GM19023 (cell line): ENCODE data around the gene TTLL7.

ENCODE experiments used
- ATAC-seq: cut with Tn5 transposase; IDR thresholded peaks from one replicate; pipeline ENCODE4 v1.9.1; 2021; ENCODE audit warnings: mild to moderate bottlenecking, moderate library complexity; ENCODE audit not compliant: unreplicated experiment

TTLL7 gene

DNA sequence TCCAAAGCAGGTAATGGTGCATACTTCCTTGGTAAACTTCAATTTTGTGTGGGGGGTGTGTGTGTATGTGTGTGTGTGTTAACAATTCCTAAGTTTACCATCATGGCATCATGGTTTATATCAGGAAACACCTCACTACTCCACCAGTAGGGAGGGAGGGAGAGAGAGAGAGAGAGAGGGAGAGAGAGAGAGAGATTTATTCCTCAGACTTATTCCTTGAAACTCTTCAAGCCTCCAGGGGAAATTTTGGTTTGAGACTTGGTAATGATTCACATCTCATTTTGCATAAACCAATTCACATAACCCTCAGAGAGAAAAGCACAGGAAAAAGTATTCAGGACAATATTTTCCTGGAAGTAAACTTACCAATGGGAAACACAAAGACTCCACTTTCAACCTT lies 115.0 kb downstream of the TTLL7 start:
- no peak for ATAC-seq

DNA sequence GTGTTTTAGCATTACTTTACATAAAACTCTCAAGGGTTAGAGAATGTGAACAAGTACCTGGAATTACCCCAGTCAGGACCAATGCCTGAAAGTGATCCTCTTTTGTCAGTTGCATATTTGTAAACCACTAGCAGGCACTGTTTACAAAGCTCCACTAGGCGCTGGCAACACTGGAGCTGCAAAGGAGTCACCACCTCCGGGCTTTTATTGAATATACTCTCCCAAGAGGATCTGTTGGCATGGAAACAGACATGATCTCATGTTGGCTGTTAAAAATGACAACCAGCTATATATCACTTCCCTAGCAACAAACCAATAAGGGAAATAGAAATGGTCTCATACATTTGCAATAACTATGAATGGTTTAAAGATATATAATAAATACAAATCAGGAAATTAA lies 116.0 kb downstream of the TTLL7 start:
- no peak for ATAC-seq

- no peak for ATAC-seq
Observed at GRCh38 chr1:83872515-83872914, 126.4 kb downstream of the TTLL7 start.

GRCh38 chr1:83864991-83865390 lies 133.9 kb downstream of the TTLL7 start:
- ATAC-seq: no peak

- ATAC-seq: peak; percentile 94
Observed at GRCh38 chr1:83860490-83861221, 138.3 kb downstream of the TTLL7 start.

- no peak for ATAC-seq
Observed at GRCh38 chr1:83857716-83858115, 141.2 kb downstream of the TTLL7 start.

DNA sequence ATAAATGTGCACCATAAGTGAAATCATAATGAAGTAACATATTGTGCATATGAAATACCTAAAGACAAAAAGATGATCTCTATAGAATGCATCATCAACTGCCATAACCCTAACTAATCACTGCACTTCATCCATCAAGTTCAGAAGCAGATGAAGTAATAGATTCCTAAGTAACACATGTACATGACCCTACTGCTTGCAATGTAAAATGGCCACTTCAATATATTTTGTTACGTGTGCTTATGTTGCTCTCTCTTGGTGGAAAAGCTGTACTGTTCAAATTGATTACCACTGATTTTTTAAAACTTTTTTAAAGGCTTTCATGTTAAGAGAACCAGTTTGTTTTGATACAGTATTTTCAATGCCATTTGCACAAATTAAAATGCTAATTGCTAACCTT lies 141.8 kb downstream of the TTLL7 start:
- no peak for ATAC-seq

DNA sequence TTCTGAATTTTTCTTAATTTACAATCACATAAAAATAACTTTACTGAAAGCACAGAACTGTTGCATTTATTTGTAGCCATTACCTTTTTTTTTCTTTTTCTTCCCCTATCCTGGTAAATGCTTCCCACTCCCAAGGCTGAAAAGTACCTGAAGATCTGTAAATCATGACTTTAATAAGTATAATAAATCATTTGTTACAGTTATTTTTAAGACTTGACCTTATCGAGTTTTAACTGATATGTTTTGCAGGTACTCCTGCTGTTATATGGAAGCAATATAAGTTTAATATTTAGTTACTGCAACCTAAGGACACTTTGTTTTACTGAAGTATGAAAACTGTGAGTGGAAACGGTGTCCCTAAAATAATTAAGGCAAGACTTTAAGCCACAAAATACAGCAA lies 142.6 kb downstream of the TTLL7 start:
- no peak for ATAC-seq

DNA sequence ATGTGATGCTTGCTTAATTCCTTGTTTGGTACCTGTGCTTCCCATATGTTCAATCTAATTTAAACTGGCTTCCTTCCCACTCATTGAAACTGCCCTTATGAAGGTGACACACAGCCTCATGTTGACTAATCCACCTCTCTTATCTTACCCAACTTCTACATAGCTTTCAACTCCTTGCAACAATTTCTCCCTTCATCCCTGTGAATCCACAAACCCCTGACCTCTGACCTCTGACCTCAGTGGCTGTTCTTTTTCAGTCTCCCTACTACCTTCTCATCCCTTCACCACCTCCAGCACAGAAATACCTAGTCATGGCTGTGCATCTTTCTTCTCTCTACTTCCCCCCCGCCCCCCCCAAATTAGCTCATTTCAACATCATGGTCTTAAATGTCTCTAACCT lies 144.5 kb downstream of the TTLL7 start:
- no peak for ATAC-seq

DNA sequence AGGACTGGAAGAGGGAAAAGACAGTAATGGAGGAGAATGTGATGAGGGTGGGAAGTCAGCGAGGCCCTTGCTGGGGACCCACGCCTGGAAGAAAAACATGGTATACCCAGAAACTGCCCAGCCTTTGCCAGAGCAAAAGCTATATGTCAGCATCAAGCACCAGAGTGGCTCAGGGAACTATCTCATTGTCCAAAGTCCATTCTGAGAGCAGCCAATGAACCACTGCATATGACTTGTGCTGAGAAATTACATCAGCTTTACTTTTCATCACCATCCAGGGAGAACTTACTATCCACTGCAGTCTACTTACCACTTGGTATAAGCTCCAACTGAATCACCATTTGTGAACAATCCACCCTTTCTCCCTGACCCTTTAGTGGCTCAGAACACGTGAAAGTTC lies 148.1 kb downstream of the TTLL7 start:
- ATAC-seq: no peak

- peak; percentile 70 for ATAC-seq
Observed at GRCh38 chr1:83849191-83850061, 149.5 kb downstream of the TTLL7 start.

DNA sequence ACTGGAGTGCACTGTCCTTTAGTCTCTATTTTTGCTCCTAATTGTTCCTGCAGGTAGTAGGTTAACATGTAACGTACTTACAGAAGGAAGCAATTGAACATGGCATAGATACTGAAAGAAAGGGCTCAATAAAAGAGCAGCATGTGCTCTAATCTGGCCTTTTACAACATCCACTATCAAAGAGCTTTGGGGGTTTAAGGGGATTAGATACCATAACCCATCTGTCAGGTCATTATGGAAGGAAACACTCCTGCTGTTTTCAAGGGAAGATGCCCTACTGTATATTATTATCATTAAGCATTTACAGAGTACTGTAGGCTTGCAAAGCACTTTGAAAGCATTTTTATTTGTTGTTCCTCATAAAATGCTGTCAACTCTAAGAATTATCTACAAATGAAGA lies 152.8 kb downstream of the TTLL7 start:
- no peak for ATAC-seq

DNA sequence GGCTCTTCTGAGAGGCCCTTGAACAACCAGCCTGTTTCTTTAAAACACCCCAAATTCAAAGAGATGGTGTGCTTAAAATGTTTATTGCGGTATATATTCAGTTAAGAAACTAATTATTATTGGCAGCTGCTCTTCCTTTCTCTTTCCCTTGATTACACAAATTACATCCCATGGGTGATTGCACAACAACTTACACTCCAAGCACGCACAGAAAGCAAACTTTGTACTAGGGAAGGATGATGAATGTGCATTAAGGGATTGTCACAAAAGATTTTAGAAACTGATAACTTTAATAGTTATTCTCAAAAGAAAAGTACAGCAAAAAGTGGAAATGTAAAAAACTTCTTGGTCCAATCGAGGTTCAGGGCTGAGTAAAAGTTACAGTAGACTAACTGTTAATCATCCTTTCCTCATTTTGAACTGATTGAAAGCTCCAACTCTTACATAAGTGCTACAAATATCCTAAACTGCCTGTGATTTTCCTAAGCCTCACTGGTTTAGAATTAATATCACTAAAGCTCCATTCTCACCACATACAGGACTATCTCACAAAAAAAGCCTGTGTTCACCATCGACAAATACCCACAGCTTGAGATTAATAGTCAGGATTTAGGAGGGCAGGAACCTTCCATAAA lies 153.4 kb downstream of the TTLL7 start:
- ATAC-seq: no peak

DNA sequence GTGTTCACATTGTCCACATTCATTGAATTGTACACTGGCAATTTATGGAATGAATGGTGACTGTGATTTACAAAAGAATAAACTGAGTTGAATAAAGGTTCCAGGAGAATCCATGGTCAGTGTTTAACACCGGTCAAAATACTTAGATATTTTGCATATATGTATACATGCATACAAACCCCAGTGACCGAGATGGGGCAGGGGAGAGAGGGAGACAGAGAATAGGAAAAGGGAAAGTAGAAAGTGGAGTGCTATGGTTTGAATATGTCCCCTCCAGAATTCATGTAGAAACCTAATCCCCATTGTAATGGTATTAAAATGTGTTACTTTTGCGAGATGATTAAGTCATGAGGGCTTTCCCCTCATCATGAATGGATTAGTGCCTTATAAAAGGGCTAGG lies 154.4 kb downstream of the TTLL7 start:
- no peak for ATAC-seq

DNA sequence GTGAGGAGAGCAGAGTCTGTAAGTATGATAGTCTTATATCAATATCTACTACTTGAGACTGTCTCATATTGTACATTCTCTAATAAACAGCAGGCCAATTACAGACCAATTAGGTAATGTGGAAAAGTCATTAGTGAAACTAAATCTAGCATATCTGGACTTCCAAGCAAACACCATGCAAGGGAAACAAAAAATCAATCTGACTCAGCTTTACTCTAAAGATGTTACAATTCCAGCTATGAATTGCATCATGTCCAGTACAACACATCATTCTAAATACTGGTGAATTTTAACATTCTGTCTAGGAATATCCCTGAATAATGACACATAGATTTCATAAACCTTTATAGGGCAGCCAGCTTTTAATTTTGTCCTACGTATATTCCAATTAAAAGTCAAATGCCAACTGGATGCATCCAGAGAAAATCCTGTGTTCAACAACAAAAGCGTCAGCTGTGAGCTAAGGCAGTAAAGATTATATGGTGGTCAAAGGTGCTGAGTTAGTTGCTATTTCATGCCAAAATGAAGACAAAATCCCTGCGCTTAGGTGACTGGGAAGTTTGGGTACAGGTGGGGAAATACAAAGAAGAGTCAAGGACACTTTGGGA lies 159.3 kb downstream of the TTLL7 start:
- no peak for ATAC-seq

DNA sequence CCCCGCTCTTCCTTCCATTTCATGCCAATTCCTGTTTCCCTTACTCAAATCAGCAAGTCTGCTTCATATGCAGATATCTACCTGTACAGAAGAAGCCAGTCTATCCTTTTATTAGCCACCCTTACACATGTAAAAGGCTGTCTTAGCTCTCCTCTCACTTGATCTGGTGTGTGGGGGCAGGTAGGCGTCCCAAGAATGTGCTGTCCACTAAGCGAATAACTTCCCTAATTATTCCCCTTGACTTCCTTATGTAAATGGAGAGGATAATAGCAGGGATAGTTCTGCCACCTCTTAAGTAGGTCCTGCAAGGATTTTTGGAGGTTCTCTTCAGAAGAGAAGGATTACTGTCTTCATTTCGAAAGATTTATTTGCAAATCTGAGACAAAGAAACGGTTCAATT lies 160.4 kb downstream of the TTLL7 start:
- no peak for ATAC-seq

DNA sequence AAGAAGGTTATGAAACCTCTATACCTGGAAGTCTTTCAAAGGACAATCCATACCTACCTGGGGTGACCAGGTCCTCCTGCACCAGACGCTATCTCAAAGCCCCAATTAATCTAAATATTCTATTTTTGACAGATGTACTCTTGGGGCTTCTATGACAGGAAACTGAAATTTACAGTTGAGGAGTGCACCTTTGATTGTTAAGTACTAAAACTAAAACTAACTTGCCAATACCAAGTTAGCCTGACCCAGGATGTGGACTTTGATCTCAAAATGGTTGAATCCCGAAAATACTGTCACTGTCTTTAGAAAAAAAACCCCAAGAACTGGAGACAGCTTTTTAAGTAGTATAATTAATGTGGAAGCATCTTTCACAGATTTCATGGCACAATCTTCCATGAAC lies 162.4 kb downstream of the TTLL7 start:
- ATAC-seq: no peak

GRCh38 chr1:83834621-83835264 lies 164.2 kb downstream of the TTLL7 start:
- no peak for ATAC-seq

DNA sequence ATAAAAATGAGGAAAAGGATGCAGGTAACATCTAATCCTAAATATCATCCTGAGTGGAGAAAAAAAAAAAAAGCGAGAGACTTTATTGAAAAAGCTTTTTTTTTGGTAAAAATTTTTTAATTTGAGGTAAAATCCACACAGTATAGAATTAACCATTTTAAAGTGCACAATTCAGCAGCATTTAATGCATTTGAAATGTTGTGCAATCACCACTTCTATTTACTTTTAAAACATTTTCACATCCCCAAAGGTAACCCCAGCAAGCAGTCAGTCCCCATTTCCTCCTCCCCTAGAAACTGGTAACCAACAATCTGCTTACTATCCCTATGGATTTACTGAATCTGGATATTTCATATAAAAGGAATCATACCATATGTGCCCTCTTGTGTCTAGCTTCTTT lies 166.7 kb downstream of the TTLL7 start:
- no peak for ATAC-seq

DNA sequence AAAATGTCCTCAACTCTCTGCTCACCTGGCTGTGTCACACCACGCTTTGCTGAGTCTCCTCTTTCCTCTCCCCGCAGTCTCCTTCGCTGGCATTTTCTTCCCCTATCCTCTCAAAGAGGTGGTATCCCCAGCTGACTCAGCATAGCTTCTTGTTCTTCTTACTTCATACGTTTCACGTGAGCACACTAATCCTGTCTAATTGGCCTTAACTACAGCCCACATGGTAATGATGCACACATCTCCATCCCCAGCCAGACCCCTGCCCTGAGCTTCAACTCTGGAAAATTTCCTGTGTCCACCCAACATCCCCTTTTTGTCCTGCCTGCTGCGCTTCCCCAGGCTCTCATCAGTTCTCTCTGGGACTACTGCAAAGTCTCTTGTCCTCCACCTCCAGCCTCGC lies 169.8 kb downstream of the TTLL7 start:
- ATAC-seq: no peak

DNA sequence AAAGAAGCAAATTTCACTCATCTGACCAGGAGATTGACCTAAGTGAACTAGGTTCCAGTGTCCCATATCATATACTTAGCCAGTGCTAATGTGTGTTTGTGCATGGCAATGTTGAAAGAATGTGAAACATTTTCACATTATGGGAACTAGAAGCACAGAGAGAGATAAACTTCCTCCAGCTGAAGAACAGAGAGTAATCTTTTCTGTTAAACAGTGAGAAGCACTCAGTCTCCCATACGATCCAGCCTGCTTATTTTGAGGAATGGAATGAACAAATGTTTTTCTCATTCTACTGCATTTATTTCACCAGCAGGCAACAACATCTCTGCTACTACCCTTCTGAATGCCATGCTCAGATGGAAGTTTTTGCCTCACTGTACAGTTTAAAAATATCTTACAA lies 170.5 kb downstream of the TTLL7 start:
- no peak for ATAC-seq
